SU-DHL-6 (cell line): Measurements from ENCODE around the gene TMEM238L.

ENCODE experiments used
- H2AFZ ChIP-seq: fragments of 200-600 bp; sonication (generic); 2 replicates; pipeline ENCODE4 v1.6.1; 2014; ENCODE audit warnings: low read depth, mild to moderate bottlenecking, moderate library complexity, mixed read lengths, antibody characterized with exemption, low read length; ENCODE audit not compliant: severe bottlenecking
- H3F3A ChIP-seq: fragments of 200-600 bp; shearing (Covaris generic); 2 replicates; pipeline ENCODE4 v1.6.0; 2016; ENCODE audit warnings: antibody characterized with exemption, mild to moderate bottlenecking; ENCODE audit not compliant: insufficient read depth
- H3K27ac ChIP-seq: fragments of 200-600 bp; sonication (generic); 2 replicates; pipeline ENCODE4 v1.5.1; 2016; ENCODE audit warnings: low read depth, mild to moderate bottlenecking, low read length, moderate library complexity, mixed read lengths
- H3K27me3 ChIP-seq: fragments of 200-600 bp; sonication (generic), shearing (Covaris generic); 2 replicates; pipeline ENCODE4 v1.6.0; 2014; ENCODE audit warnings: mild to moderate bottlenecking, low read length
- H3K36me3 ChIP-seq: fragments of 200-600 bp; sonication (generic); 2 replicates; pipeline ENCODE4 v1.6.1; 2014; ENCODE audit warnings: mild to moderate bottlenecking, low read length, mixed read lengths
- H3K4me2 ChIP-seq: fragments of 300-600, 200-600 bp; shearing (Covaris generic), sonication (generic); 2 replicates; pipeline ENCODE4 v1.6.0; 2014; ENCODE audit warnings: low read length, low read depth, mild to moderate bottlenecking; ENCODE audit not compliant: poor library complexity, severe bottlenecking
- H3K4me3 ChIP-seq: fragments of 200-600 bp; sonication (generic); 2 replicates; pipeline ENCODE4 v1.5.1; 2014; ENCODE audit warnings: antibody characterized with exemption, low read length, mild to moderate bottlenecking, mixed read lengths; ENCODE audit not compliant: insufficient read depth, poor library complexity, severe bottlenecking
- H3K79me2 ChIP-seq: fragments of 200-600 bp; sonication (generic); 2 replicates; pipeline ENCODE4 v1.6.1; 2014; ENCODE audit warnings: mild to moderate bottlenecking, low read length, moderate library complexity; ENCODE audit not compliant: insufficient read depth
- H3K9ac ChIP-seq: fragments of 200-600 bp; sonication (generic); 2 replicates; pipeline ENCODE4 v1.7.0; 2014; ENCODE audit warnings: mild to moderate bottlenecking, low read length
- H3K9me2 ChIP-seq: fragments of 200-600 bp; sonication (generic); replicated peaks from 2 replicates; pipeline ENCODE4 v1.6.1; 2014; ENCODE audit warnings: low read length; ENCODE audit not compliant: insufficient read depth
- H3K9me3 ChIP-seq: fragments of 200-600 bp; sonication (generic); 2 replicates; pipeline ENCODE4 v1.6.1; 2014; ENCODE audit warnings: low read length, mixed read lengths; ENCODE audit not compliant: insufficient read depth
- H4K20me1 ChIP-seq: fragments of 200-600 bp; sonication (generic); 2 replicates; pipeline ENCODE4 v1.6.1; 2014; ENCODE audit warnings: low read depth, mild to moderate bottlenecking, antibody characterized with exemption, low read length, moderate library complexity, mixed read lengths
- CTCF ChIP-seq: fragments of 200-600 bp; sonication (generic); IDR thresholded peaks from one replicate; pipeline ENCODE4 v1.5.1; 2017; ENCODE audit warnings: antibody characterized with exemption, mild to moderate bottlenecking, low read length, moderate library complexity; ENCODE audit not compliant: insufficient read depth, poor library complexity, severe bottlenecking
- EZH2phosphoT487 ChIP-seq: fragments of 200-600 bp; sonication (generic), shearing (Covaris generic); conservative IDR thresholded peaks from 2 replicates; pipeline ENCODE4 v1.6.1; 2018; ENCODE audit warnings: mild to moderate bottlenecking, antibody characterized with exemption, low read length, moderate library complexity, mixed read lengths

TMEM238L gene

GRCh38 chr17:10836966-10837590 is 33.2 kb upstream of the TMEM238L start:
- Histone ChIP-seq H3K4me2 (no peak overlapping the region), H3K9me2 (no peaks in the 10 kb centered on the region)

GRCh38 chr17:10836145-10836544 is 32.2 kb upstream of the TMEM238L start:
- H3K4me3 ChIP-seq: no peak overlapping the region
- no peak for TF ChIP-seq CTCF
- TF ChIP-seq EZH2phosphoT487: no peak
- no peaks in the 10 kb centered on the region for H3K9me3 ChIP-seq
- H3K4me2 ChIP-seq: no peak overlapping the region
- H3K36me3 ChIP-seq: no peaks in the 10 kb centered on the region
- H4K20me1 ChIP-seq: no peaks in the 10 kb centered on the region
- H3K79me2 ChIP-seq: no peaks in the 10 kb centered on the region
- H3F3A ChIP-seq: no peaks in the 10 kb centered on the region
- H3K27ac ChIP-seq: no peak overlapping the region
- H3K9ac ChIP-seq: no peak overlapping the region
- H2AFZ ChIP-seq: no peak overlapping the region
- H3K9me2 ChIP-seq: no peaks in the 10 kb centered on the region
- H3K27me3 ChIP-seq: no peaks in the 10 kb centered on the region

More at GRCh38 chr17:10836966-10837590, 33.2 kb upstream of the TMEM238L start:
- Histone ChIP-seq H3K79me2 (no peaks in the 10 kb centered on the region), H3K27ac (no peak overlapping the region), H2AFZ (no peak overlapping the region), H3K27me3 (no peaks in the 10 kb centered on the region), H3K9me3 (no peaks in the 10 kb centered on the region), H3K4me3 (no peak overlapping the region), H3K36me3 (no peaks in the 10 kb centered on the region), H3F3A (no peaks in the 10 kb centered on the region), H4K20me1 (no peaks in the 10 kb centered on the region), H3K9ac (no peak overlapping the region)
- TF ChIP-seq EZH2phosphoT487 (no peak), CTCF (no peak)

- Histone ChIP-seq H4K20me1 (no peaks in the 10 kb centered on the region), H3K79me2 (no peaks in the 10 kb centered on the region), H3K4me3 (no peak overlapping the region), H3K9me2 (no peaks in the 10 kb centered on the region), H3K4me2 (no peak overlapping the region), H3K27me3 (no peaks in the 10 kb centered on the region), H3F3A (no peaks in the 10 kb centered on the region), H3K9me3 (no peaks in the 10 kb centered on the region), H2AFZ (no peak overlapping the region), H3K9ac (no peak overlapping the region), H3K27ac (no peak overlapping the region), H3K36me3 (no peaks in the 10 kb centered on the region)
- TF ChIP-seq CTCF (no peak), EZH2phosphoT487 (no peak)
Observed at GRCh38 chr17:10831696-10832095, 27.8 kb upstream of the TMEM238L start.
